ENCODE data around the gene PKNOX2.

The PKNOX2 gene

DNA sequence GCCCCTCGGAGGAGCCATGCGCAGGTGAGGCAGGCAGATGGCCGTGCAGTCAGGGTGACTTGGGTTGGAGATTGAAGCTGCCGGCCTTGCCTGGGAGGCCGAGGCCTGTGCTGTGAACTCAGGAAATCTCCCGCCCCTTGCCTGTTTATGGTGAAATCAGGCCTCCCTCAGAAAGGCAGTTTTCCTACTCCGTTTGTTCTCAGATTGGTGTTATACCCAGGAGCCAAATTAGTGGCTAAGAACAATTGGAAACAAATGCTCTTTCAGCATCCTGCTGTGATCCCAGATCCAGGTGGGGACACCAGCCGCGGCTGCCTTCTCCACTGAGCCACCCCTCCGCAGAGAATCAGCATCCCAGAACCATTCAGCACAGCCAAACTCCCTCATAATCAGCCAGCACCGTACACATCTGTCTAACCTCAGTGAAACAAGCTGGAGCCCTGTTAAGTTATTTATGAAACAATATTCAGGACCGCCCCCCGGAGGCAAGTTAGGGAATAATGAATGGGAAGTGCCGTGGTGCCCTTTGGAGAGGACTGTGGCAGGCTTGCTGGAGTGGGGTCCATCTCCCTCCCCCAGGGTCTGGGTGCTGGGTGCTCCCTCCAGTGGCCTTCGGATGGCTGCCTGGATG is 60.0 kb downstream of the PKNOX2 start:
- no peaks in the 10 kb centered on the region for H3K27me3 ChIP-seq (ENCODE audit: insufficient read depth, low read depth)
- H3K9ac ChIP-seq, result no peak overlapping the region
- H3K4me3 ChIP-seq (IDR thresholded peaks at IDR 0.05; ENCODE audit: insufficient read depth, low read depth, low read length), result no peak overlapping the region
- H4K20me1 ChIP-seq (ENCODE audit: insufficient read depth), result no peaks in the 10 kb centered on the region
- H3K4me2 ChIP-seq, result no peak overlapping the region
- no peaks in the 10 kb centered on the region for H3K79me2 ChIP-seq (ENCODE audit: insufficient read depth, low read depth)
- TF ChIP-seq, protein P1, sequence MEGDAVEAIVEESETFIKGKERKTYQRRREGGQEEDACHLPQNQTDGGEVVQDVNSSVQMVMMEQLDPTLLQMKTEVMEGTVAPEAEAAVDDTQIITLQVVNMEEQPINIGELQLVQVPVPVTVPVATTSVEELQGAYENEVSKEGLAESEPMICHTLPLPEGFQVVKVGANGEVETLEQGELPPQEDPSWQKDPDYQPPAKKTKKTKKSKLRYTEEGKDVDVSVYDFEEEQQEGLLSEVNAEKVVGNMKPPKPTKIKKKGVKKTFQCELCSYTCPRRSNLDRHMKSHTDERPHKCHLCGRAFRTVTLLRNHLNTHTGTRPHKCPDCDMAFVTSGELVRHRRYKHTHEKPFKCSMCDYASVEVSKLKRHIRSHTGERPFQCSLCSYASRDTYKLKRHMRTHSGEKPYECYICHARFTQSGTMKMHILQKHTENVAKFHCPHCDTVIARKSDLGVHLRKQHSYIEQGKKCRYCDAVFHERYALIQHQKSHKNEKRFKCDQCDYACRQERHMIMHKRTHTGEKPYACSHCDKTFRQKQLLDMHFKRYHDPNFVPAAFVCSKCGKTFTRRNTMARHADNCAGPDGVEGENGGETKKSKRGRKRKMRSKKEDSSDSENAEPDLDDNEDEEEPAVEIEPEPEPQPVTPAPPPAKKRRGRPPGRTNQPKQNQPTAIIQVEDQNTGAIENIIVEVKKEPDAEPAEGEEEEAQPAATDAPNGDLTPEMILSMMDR (conservative IDR thresholded peaks at IDR 0.05; ENCODE audit: low read depth, low read length), result no peak
- no peaks in the 10 kb centered on the region for H3K36me3 ChIP-seq (ENCODE audit: insufficient read depth)
- H3K4me1 ChIP-seq (ENCODE audit: low read depth, poor library complexity, severe bottlenecking), result no peaks in the 10 kb centered on the region
- H2AFZ ChIP-seq (ENCODE audit: low read depth), result no peak overlapping the region
- H3K27ac ChIP-seq, result no peak overlapping the region

DNA sequence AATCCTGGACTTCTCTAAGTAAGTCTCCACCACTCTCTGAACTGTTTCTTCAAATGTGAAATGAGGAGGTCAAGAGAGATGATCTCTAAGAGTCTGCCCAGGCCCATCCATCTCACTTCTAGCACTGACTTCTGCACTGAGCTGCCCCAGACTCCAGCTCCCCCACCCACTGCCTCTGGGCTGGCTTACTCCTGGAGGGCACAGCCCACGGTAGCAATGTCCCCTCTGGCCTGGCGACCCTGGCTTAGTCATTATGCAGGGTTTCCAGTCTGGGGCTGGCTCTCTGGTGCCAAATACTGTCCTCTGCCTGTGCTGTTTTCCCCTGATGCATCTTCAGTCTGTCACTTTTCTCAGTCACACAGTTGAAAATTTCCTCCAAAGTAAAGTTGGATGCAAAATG is 60.9 kb downstream of the PKNOX2 start:
- Histone ChIP-seq H3K9ac (no peak overlapping the region), H3K27me3 (ENCODE audit: insufficient read depth, low read depth) (no peaks in the 10 kb centered on the region), H3K36me3 (ENCODE audit: insufficient read depth) (no peaks in the 10 kb centered on the region), H3K4me2 (no peak overlapping the region), H3K27ac (no peak overlapping the region), H3K4me3 (IDR thresholded peaks at IDR 0.05; ENCODE audit: insufficient read depth, low read depth, low read length) (no peak overlapping the region), H3K79me2 (ENCODE audit: insufficient read depth, low read depth) (no peaks in the 10 kb centered on the region), H2AFZ (ENCODE audit: low read depth) (no peak overlapping the region), H4K20me1 (ENCODE audit: insufficient read depth) (no peaks in the 10 kb centered on the region), H3K4me1 (ENCODE audit: low read depth, poor library complexity, severe bottlenecking) (no peaks in the 10 kb centered on the region)
- TF ChIP-seq, protein P1 (conservative IDR thresholded peaks at IDR 0.05; ENCODE audit: low read depth, low read length), result no peak

DNA sequence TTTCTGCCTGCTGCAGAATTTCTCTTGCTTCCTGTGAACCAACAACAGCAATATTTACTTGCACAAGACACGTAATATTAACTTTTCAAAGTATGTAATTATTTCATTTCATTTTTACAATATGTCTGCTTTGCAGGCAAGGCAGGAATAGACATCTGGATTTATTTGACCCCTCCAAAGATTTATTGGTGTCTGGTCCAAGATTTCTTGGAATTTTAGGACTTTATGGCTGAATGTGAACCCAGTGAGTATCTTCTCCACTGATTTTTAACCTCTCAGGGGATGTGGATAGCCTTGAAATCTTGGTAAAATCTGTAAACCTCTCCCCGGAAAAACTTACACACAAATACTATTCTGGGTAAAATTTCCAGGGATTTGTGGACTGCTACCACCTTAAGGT is 61.5 kb downstream of the PKNOX2 start:
- no peak overlapping the region for H3K27ac ChIP-seq
- no peaks in the 10 kb centered on the region for H3K36me3 ChIP-seq (ENCODE audit: insufficient read depth)
- no peak overlapping the region for H2AFZ ChIP-seq (ENCODE audit: low read depth)
- no peak overlapping the region for H3K4me3 ChIP-seq (IDR thresholded peaks at IDR 0.05; ENCODE audit: insufficient read depth, low read depth, low read length)
- H3K9ac ChIP-seq, result no peak overlapping the region
- no peaks in the 10 kb centered on the region for H3K4me1 ChIP-seq (ENCODE audit: low read depth, poor library complexity, severe bottlenecking)
- no peak overlapping the region for H3K4me2 ChIP-seq
- H3K27me3 ChIP-seq (ENCODE audit: insufficient read depth, low read depth), result no peaks in the 10 kb centered on the region
- TF ChIP-seq, protein P1 (conservative IDR thresholded peaks at IDR 0.05; ENCODE audit: low read depth, low read length), result no peak
- no peaks in the 10 kb centered on the region for H4K20me1 ChIP-seq (ENCODE audit: insufficient read depth)
- no peaks in the 10 kb centered on the region for H3K79me2 ChIP-seq (ENCODE audit: insufficient read depth, low read depth)

DNA sequence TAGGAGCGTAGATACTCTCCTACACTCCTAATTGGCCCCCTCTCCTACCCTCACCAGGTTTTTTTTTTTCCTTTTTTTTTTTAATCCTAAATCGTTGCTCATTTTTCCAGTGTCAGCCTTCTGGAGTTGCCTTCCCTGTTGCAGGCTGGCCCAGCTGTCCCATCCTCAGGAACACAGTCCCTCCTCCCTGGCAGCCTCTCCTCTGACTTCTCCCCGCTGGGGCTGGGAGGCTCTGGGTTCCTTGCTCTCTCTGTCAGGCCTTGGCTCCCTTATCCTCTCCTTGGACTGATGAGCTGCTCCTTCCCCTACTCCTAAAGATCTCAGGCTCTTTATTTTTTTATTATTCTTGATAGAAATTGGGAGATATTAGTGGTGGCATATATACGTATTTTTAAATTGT is 62.2 kb downstream of the PKNOX2 start:
- Histone ChIP-seq H2AFZ (ENCODE audit: low read depth) (no peak overlapping the region), H3K4me1 (ENCODE audit: low read depth, poor library complexity, severe bottlenecking) (no peaks in the 10 kb centered on the region), H3K4me2 (no peak overlapping the region), H3K9ac (no peak overlapping the region), H3K27ac (no peak overlapping the region), H3K79me2 (ENCODE audit: insufficient read depth, low read depth) (no peaks in the 10 kb centered on the region), H3K36me3 (ENCODE audit: insufficient read depth) (no peaks in the 10 kb centered on the region), H3K27me3 (ENCODE audit: insufficient read depth, low read depth) (no peaks in the 10 kb centered on the region), H4K20me1 (ENCODE audit: insufficient read depth) (no peaks in the 10 kb centered on the region), H3K4me3 (IDR thresholded peaks at IDR 0.05; ENCODE audit: insufficient read depth, low read depth, low read length) (no peak overlapping the region)
- TF ChIP-seq, protein P1 (conservative IDR thresholded peaks at IDR 0.05; ENCODE audit: low read depth, low read length), result no peak
